CD4-positive, alpha-beta T cell treated with Interleukin-1 beta for 1 hour (primary cell): Measurements from ENCODE around the gene SLC25A5.
"Not testable (repeated sequence)": the region's sequence is repeated elsewhere in the genome, so short reads cannot be mapped to it uniquely, and the experiment has no call there.

ENCODE experiments used
- DNase-seq, 2 donors: peaks; one replicate each; pipeline ENCODE4 v3.0.0-alpha.2; 2020 to 2022

Gene SLC25A5

GRCh38 chrX:119467842-119468550 lies at the start of gene SLC25A5:
TSS of gene SLC25A5 (plus strand) at chrX:119468444. CDS start at chrX:119468516, 72 bp downstream.
- peak; percentile 87 to 91 for DNase-seq

GRCh38 chrX:119419146-119419545 lies 49.1 kb upstream of the SLC25A5 start:
- no peak for DNase-seq

DNA sequence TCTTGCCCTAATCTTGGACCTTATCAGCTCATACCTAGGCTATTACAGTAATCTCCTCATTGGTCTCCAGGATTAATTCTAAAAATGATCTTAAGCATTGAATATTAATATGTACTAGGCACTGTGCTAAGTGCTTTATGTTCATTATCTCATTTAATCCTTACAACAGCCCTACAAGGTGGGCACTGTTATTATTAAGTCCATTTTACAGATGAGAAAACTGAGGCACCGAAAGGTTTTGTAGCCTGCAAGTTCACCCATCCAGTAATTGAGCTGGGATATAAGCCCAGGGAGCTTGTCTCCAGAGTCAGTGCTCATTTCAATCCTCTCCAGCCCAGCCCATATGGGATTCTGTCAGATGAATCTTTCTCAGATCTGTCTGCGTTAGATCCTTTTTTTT lies 48.3 kb upstream of the SLC25A5 start:
- DNase-seq, result no peak

- no peak for DNase-seq
Measured at GRCh38 chrX:119421016-119421705, 47.1 kb upstream of the SLC25A5 start.

- DNase-seq, result no peak
Measured at GRCh38 chrX:119423631-119424030, 44.6 kb upstream of the SLC25A5 start.

DNA sequence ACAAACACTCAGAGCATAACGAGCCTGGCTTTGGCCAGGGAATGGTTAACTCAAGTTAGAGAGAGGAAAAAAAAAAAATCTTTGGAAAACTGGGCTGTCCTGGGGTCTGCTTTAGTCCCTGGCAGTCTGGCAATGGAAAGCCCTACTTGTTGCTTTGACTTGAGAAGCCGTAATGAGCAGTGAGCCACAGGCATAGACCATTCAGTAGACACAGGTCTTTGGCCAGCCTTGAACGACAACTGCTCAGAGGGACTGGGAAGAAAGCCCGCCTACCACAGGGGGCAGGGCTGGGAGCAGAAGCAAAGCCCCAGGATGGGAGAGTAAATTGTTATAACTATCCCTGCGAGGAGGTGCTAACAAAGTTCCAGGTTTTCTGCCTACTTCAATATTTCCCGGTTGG lies 43.2 kb upstream of the SLC25A5 start:
- no peak for DNase-seq

DNA sequence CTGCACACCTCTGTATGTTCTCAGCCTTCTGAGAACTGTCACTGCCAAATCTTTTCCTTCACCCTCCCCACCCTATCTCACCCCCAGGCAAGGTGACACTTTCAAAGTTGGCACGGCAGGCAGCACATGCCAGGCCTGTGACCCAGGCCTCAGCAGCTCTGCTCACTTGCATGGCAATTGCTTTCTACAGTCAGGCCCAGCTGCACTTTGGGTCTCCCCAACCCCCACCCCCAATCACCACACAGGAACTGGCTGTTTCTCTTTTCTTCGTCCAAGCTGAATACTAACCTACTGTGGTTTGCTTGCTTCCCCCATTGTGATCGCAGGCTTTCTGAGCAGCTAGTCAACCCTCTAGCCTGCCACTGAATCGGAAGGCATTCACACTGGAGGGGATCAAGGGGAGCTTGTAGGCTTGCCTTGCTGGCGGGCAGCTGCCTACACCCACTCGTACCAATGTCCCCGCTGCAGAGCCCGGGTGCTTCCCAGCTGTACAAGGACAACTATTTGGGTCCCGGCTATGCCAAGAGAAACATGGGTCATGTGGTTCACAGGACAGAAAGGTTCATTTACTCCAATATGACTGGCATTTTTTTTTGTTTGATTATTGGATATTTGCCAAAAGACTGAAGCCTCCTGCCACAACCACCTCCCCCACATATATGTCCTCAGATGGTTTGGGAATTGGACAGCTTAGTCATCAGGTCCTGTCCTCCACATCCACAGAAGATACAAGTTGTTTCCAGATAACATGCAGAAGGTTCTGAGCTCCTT lies 41.0 kb upstream of the SLC25A5 start:
- DNase-seq, result peak; percentile 2 to 16

GRCh38 chrX:119427795-119428185 lies 40.5 kb upstream of the SLC25A5 start:
- no peak for DNase-seq

GRCh38 chrX:119429471-119429870 lies 38.8 kb upstream of the SLC25A5 start:
- DNase-seq, result no peak

DNA sequence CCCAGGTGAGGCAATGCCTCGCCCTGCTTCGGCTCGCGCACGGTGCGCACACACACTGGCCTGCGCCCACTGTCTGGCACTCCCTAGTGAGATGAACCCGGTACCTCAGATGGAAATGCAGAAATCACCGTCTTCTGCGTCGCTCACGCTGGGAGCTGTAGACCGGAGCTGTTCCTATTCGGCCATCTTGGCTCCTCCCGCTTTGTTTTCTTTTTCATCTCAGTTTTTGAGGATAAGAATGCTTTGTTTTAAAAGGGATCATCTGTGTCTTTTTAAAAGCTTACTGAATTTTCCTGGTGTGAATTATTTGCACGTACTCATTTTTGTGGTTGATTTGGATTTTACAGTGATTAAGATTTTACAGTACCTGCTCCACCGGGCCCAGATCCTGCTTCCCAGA lies 26.9 kb upstream of the SLC25A5 start:
- not testable (repeated sequence) for DNase-seq

DNA sequence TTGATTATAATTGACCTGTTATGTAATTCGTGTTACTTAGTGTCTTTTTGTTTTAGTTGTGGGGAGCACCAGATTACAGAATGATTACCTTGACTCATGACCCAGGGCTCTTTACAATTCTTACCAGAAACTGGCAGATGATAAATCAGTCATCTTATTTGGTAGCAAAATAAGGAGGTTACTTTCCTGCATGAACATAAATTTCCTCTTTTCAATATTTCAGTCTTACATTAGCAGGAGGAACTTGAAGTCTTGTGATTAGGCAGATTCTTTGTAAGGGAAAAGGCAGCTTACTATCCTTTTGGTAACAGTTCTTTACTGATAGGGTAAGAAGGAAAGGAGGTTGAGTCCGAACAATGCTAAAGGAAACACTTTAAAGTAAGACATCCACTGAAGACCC lies 26.0 kb upstream of the SLC25A5 start:
- DNase-seq, result no peak

GRCh38 chrX:119453202-119453601 lies 15.0 kb upstream of the SLC25A5 start:
- DNase-seq, result no peak

DNA sequence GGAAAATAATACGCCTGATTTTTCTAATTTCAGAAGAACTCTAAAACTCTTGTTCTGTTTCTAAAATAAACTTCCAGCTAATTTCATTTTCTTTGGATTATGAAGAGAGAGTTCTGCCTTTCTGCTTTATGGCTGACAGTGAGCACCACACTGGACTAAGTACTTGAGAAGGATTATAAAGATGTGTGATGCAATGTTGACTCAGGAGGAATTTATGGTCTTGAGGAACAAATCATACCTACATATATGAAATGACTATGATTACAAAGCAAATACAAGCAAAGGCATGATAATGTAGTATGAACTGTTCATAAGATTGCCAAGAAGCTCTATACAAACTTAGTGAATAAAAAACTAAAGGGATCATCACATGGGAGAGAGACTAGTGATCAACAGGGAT lies 13.0 kb upstream of the SLC25A5 start:
- no peak for DNase-seq

GRCh38 chrX:119459181-119459580 lies 9.1 kb upstream of the SLC25A5 start:
- DNase-seq, result no peak

DNA sequence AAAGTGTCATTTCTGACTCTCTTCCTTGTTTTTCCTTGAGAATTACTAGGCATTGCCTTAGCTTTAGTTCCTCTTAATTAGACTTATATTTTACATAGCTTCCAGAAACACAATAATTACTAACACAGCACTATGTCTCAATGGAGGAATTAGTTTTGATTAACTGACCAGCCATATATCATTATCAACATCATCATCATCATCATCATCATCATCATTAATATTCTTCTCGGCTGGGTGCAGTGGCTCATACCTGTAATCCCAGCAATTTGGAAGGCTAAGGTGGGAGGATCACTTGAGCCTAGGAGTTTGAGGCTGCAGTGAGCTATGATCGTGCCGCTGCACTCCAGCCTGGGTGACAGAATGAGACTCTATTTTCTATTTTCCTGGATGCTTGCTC lies 2.7 kb upstream of the SLC25A5 start:
- no peak for DNase-seq

GRCh38 chrX:119466970-119467369 lies 1.3 kb upstream of the SLC25A5 start:
- no peak for DNase-seq

- DNase-seq, result no peak
Measured at GRCh38 chrX:119467433-119467832, 811 bp upstream of the SLC25A5 start.

- DNase-seq, result peak; percentile 89 to 90
Measured at GRCh38 chrX:119468551-119469312, 488 bp downstream of the SLC25A5 start.

- DNase-seq, result no peak
Measured at GRCh38 chrX:119469313-119469635, 1.0 kb downstream of the SLC25A5 start.

DNA sequence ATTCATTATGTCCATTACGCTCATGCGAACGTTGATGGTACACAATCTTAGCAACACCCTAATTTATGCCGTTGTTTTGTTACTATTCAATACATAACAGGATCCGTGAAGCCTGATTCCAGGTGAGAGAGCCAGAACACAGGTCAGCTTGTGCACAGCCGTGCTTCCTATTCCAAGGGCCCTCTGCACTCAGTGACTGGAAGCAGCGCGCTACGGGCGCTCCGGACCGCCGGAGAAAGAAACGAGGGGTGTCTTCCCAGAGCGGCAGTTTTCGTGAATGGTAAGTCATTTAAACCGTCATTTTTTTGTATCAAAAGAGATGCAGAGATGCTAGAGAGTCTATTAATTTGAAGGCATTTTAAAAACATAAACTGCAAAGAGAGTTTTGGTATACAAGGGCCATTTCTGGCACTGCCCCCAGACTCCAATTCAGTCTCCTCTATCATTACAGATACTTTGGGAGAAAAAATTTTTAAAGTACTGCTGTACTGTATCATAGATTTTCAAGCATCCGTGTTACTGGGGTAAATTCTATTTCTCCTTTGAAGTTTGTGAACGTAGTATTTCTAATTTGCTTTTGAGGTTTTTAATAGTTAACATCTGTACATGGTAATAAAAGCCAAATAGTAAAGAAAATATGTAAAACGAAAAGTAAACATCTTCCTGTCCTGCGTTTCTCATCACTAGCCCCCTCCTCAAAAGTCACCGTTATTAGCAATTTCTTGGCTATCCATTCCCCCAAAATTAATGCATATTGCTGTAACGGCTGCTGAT lies 6.6 kb downstream of the SLC25A5 start:
- no peak for DNase-seq

- DNase-seq, result no peak
Measured at GRCh38 chrX:119475389-119476101, 7.3 kb downstream of the SLC25A5 start.

- DNase-seq, result no peak
Measured at GRCh38 chrX:119477812-119478232, 9.6 kb downstream of the SLC25A5 start.
